Measurements from ENCODE around the gene USB1.

Gene USB1

GRCh38 chr16:58051821-58052603, 50.8 kb downstream of the USB1 start:
- no peak for DNase-seq

- DNase-seq = no peak
Observed at GRCh38 chr16:58053682-58054005, 52.4 kb downstream of the USB1 start.

GRCh38 chr16:58054289-58054688, 53.1 kb downstream of the USB1 start:
- DNase-seq = no peak

GRCh38 chr16:58056580-58056979, 55.4 kb downstream of the USB1 start:
- no peak for DNase-seq

- no peak for DNase-seq
Observed at GRCh38 chr16:58057121-58057520, 55.9 kb downstream of the USB1 start.

GRCh38 chr16:58057784-58058183, 56.6 kb downstream of the USB1 start:
- DNase-seq = no peak

GRCh38 chr16:58062821-58063220, 61.6 kb downstream of the USB1 start:
- no peak for DNase-seq

GRCh38 chr16:58063377-58064076, 62.3 kb downstream of the USB1 start:
- no peak for DNase-seq

GRCh38 chr16:58070585-58070984, 69.4 kb downstream of the USB1 start:
- no peak for DNase-seq
